RWPE1 (cell line): ENCODE results near the gene DHX57.
"Not testable (repeated sequence)": the region's sequence is repeated elsewhere in the genome, so short reads cannot be mapped to it uniquely, and the experiment has no call there.

Source experiments
- CTCF ChIA-PET: fragments of 350-600 bp; sonication (Branson Sonifier 250); formaldehyde crosslinking; extraction: SDS; loops from one replicate; lab custom pipeline; 2021; lab: Yijun Ruan, JAX
- POLR2A ChIA-PET: fragments of 400-600 bp; formaldehyde crosslinking; extraction: SDS; loops from one replicate; lab custom pipeline; 2020; ENCODE audit warnings: antibody characterized with exemption; ENCODE audit not compliant: low non-redundant PET; lab: Yijun Ruan, JAX
- DNase-seq: peaks from one replicate; pipeline ENCODE4 v3.0.0; 2012; ENCODE audit warnings: low spot score
- H3K27ac ChIP-seq: fragments of 450-650 bp; 2 replicates; pipeline ENCODE4 v1.5.1; 2017
- CTCF ChIP-seq: fragments of 450-650 bp; conservative IDR thresholded peaks from 2 replicates; pipeline ENCODE4 v1.5.1; 2017; ENCODE audit warnings: low read depth, mild to moderate bottlenecking

DHX57 gene

GRCh38 chr2:38763228-38763627 lies 112.5 kb downstream of the DHX57 start:
- ChIA-PET POLR2A (interaction anchor here (0.6 to 1.1 kb wide), 2 partner anchors 12 to 17 kb away, joined by 4 to 11 read pairs; partner anchors contain the start of gene SRSF7), CTCF (no interaction called here)
- DNase-seq: no peak
- TF ChIP-seq CTCF: no peak
- no peak overlapping the region for H3K27ac ChIP-seq

- CTCF ChIA-PET, H3K27ac ChIP-seq, POLR2A ChIA-PET, DNase-seq: not testable (repeated sequence)
Observed at GRCh38 chr2:38755891-38756290, 119.8 kb downstream of the DHX57 start.

GRCh38 chr2:38754506-38754905 lies 121.2 kb downstream of the DHX57 start:
- POLR2A ChIA-PET: no interaction called here
- no peak for TF ChIP-seq CTCF
- DNase-seq: no peak
- CTCF ChIA-PET: no interaction called here
- no peak overlapping the region for H3K27ac ChIP-seq

GRCh38 chr2:38754049-38754448 lies 121.7 kb downstream of the DHX57 start:
- TF ChIP-seq CTCF: no peak
- H3K27ac ChIP-seq: no peak overlapping the region
- ChIA-PET CTCF (no interaction called here), POLR2A (no interaction called here)
- DNase-seq: no peak

GRCh38 chr2:38751596-38752410 lies 123.9 kb downstream of the DHX57 start:
- peak overlapping the region; percentile 95 for H3K27ac ChIP-seq
- ChIA-PET POLR2A (interaction anchor here (0.6 to 1.1 kb wide), 9 partner anchors 9 to 1371 kb away, joined by 3 to 5 read pairs (median 3); partner anchors contain the start of gene HNRNPLL), CTCF (interaction anchor here (0.5 kb wide), 1 partner anchor 30 kb away, joined by 3 read pairs; no protein-coding TSS in a partner anchor)
- TF ChIP-seq CTCF: no peak
- no peak for DNase-seq

- TF ChIP-seq CTCF: no peak
- DNase-seq: peak; percentile 98
- CTCF ChIA-PET: interaction anchor here (0.5 to 0.7 kb wide), 3 partner anchors 31 to 242 kb away, joined by 3 to 8 read pairs (median 3); no protein-coding TSS in a partner anchor
- peak within 1 kb of the TSS; percentile 95 for H3K27ac ChIP-seq
- POLR2A ChIA-PET: interaction anchor here (0.6 to 1.1 kb wide), 10 partner anchors 8 to 1370 kb away, joined by 3 to 5 read pairs (median 3); partner anchors contain the start of gene HNRNPLL
Observed at GRCh38 chr2:38750891-38751595, 124.7 kb downstream of the DHX57 start, which contains the start of gene SRSF7. SRSF7 (minus strand) TSS chr2:38751361; CDS start chr2:38751256, 105 bp downstream.
